Measurements from ENCODE around the gene YPEL4. TPM values are rescaled to one million over a fixed set of nuclear protein-coding genes. Genes with fewer than 3 reads are reported as not detected.
A peak's percentile ranks its signal among the peaks of the same experiment; 100 is the strongest.

YPEL4 gene
- total RNA-seq, 1 experiment from 2014 or later, result not detected

DNA sequence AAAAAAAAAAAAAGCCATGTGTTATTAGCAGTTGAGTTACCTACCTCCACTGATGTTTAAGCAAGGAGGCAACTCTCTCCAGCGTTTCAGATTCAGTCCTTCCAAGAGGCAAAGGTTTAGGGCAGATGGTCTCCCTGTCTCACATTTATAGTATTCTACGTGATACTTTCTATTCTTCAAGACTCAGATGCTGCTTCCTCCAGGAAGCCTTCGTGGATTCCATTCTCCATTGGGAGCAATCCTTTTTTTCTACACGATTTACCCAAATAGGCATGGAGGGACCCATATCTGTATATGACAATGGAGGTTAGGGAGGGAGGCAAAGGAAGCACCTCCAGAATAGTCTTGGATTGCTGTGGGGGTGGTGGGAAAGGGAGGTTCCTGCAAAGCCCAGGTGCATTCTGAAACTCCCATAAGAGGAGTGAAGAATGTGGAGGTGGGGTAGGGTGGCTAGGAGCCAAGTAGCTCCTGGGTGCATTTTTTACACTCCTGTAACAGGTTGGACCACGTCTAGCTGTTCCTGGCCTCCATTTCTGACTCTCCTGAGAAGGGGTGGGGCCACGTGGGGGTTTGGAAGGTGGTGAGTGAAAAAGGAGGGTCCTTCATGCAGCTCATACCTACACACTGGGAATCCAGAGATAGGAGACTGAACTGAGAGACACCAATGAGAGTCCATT is 16.2 kb downstream of the YPEL4 start:
- no peak for DNase-seq (ENCODE audit: low read depth)

DNA sequence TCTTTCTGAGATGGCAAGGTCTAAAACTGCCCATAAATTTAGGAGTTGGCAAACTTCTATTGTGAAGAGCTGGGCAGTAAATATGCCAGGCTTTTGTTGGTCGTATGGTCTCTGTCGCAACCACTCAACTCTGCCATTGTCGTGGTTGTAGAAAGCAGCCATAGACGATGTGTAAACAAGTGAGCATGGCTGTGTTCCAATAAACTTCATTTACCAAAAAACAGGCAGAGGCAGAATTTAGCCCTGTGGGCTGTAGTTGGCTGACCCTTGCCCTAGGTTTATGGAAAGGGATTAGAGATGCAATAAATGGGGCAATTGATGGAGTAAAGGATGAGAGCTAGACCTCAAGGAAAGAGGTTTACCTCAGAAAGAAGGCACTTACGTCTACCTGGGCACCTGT is 17.6 kb downstream of the YPEL4 start:
- DNase-seq (ENCODE audit: low read depth), result no peak

- no peak for DNase-seq (ENCODE audit: low read depth)
These were observed 19.5 kb downstream of the YPEL4 start for GRCh38 chr11:57630171-57630570.

DNA sequence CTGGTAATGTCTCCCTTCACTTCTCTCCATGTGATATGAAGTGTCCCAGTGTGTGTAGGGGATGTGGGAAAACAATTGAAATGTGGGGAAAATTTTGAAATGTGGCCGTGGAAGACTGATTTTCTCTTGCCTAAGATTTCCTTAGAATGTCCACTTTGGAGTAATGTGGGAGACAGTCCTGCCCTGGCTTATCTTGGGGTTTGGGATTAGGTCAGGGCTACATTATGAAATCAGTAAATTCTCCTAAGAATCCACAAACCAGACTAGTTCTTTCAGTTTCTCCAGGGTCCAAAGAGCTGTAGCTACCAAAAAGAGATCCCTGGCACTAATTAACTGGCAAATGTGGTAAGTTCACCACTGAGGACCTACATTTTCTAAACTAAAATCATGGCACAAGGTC is 22.8 kb downstream of the YPEL4 start:
- no peak for DNase-seq (ENCODE audit: low read depth)

DNA sequence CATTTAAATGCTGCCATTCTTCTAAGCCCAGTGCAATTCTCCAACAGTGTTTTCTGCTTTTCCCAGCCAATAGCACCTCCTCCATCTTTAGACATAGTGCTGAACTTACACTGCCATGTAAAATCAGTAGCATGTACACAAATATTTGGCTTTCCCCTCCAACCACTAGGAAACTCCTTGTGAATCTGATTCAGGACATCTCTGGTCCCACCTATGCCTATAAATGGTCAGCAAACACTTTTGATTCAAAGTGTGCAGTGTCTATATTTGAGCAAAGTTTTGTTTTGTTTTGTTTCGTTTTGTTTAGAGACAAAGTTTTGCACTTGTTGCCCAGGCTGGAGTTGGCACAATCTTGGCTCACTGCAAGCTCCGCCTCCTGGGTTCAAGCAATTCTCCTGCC is 24.8 kb downstream of the YPEL4 start:
- no peak for DNase-seq (ENCODE audit: low read depth)

GRCh38 chr11:57622263-57622662 is 27.4 kb downstream of the YPEL4 start:
- no peak for DNase-seq (ENCODE audit: low read depth)

GRCh38 chr11:57620467-57620866 is 29.2 kb downstream of the YPEL4 start:
- DNase-seq (ENCODE audit: low read depth), result no peak

- no peak for DNase-seq (ENCODE audit: low read depth)
These were observed 30.4 kb downstream of the YPEL4 start for GRCh38 chr11:57619331-57619730.

DNA sequence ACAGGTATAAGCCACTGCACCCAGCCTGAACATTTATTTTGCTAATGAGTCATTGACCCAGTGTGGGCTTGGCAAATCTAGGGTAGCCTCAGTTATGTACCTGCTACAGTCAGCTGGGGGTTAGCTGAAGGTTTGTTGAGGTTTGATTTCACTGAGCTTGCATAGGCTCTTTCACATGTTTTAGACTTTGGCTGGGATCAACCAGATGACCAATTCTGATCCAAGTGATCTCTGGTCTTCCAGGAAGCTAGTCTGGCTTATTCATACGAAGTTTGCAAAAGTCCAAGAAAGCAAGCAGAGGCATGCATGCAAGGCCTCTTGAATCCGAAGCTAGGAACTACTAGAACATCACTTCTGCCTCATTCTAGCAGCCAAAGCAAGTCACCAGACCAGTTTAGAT is 31.3 kb downstream of the YPEL4 start:
- no peak for DNase-seq (ENCODE audit: low read depth)

GRCh38 chr11:57616595-57616994 is 33.1 kb downstream of the YPEL4 start:
- DNase-seq (ENCODE audit: low read depth), result no peak

- DNase-seq (ENCODE audit: low read depth), result no peak
These were observed 34.4 kb downstream of the YPEL4 start for GRCh38 chr11:57615308-57615707.

GRCh38 chr11:57614234-57614772 is 35.4 kb downstream of the YPEL4 start:
- no peak for DNase-seq (ENCODE audit: low read depth)

GRCh38 chr11:57610170-57610569 is 39.5 kb downstream of the YPEL4 start:
- no peak for DNase-seq (ENCODE audit: low read depth)

- DNase-seq (ENCODE audit: low read depth), result no peak
These were observed 44.7 kb downstream of the YPEL4 start for GRCh38 chr11:57605028-57605420.

GRCh38 chr11:57604296-57605027 is 45.2 kb downstream of the YPEL4 start:
- DNase-seq (ENCODE audit: low read depth), result peak; percentile 51

- DNase-seq (ENCODE audit: low read depth), result no peak
These were observed 48.4 kb downstream of the YPEL4 start for GRCh38 chr11:57601297-57601696.

GRCh38 chr11:57599381-57599780 is 50.3 kb downstream of the YPEL4 start:
- no peak for DNase-seq (ENCODE audit: low read depth)

- DNase-seq (ENCODE audit: low read depth), result no peak
These were observed 50.9 kb downstream of the YPEL4 start for GRCh38 chr11:57598831-57599155.

DNA sequence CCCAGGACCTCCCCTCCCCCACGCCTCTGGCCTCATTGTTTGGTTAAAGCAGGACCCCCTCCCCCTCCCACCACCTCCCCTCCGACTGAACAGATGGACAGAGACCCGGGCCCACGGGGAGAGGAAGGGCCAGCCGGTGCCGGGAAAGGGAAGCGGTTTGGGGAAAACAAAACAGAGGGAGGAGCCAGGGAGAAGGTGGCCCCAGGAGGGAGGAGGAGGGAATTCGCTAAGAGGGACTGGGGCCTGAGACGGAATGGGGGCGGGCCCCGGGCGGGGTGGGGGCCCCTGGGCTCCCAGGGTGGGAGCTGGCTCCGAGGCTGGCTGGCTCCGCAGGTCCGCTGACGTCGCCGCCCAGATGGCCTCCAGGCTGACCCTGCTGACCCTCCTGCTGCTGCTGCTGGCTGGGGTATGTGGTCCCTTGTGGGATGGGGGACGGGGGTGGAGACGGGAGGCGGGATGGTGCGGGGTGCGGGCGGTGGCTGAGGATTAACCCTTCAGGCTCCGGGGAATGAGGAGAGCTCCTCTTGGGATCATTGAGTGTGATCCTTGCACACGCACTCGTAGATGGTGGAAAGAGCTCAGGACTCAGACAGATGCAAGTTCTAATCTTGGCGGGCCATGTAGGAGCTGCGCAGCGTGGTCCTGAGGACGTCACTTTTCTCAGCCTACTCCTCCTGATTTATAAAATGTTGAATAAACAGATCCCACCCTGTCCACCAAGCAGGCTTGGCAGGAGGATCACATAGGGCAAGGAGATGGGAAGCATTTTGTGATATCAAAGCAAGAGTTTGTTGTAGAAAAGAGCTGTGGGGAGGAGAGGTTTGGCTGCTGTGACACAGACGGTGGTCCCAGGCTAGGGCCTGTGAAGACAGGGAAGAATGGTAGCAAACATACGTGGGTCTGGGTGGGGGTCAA is 51.5 kb downstream of the YPEL4 start:
- DNase-seq (ENCODE audit: low read depth), result peak; percentile 23

DNA sequence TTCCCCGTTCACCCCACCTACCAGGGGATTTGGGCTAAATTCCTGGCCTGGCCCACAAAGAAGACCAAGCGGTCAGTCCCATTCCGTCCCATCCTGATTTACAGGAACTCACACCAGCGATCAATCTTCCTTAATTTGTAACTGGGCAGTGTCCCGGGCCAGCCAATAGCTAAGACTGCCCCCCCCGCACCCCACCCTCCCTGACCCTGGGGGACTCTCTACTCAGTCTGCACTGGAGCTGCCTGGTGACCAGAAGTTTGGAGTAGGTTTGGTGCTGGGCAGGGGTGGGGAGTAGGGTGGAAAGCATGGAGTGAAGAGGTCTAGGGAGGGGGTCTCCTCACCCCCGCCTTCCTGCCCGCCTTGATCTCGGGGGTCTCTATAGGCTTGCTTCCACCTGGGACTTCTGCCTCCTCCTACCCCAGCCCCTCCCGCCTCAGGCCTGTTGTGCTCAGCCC is 52.2 kb downstream of the YPEL4 start, which contains the start of gene SERPING1:
Gene SERPING1 (plus strand): TSS at position 225 of the 455 bp plus-strand sequence. CDS start 586 bp downstream, outside the sequence.
- no peak for DNase-seq (ENCODE audit: low read depth)

- no peak for DNase-seq (ENCODE audit: low read depth)
These were observed 53.3 kb downstream of the YPEL4 start for GRCh38 chr11:57596266-57596885.
